ENCODE data around the gene POLR2F. TPM values are rescaled to one million over a fixed set of nuclear protein-coding genes. Genes with fewer than 3 reads are reported as not detected.

POLR2F gene
- 100 to 1,000 TPM in 1 of 9 donors, 10 to 100 TPM in 8; 60.7 to 120 (median 77.5) TPM for total RNA-seq
- polyA plus RNA-seq, result 100 to 1,000 TPM; 140 to 218 TPM
- long read RNA-seq, donor 1, transcript POLR2F-205 (5 exons, 2,106 nt), result major isoform, 27 of 37 reads
- long read RNA-seq, donor 1, partial matches to known transcripts, result 1 of 37 reads
- long read RNA-seq, donor 1, other reads (novel, unspliced or antisense), result 7 of 37 reads
- long read RNA-seq, donor 2, transcript POLR2F-205 (5 exons, 2,106 nt), result major isoform, 9 of 14 reads
- long read RNA-seq, donor 2, partial matches to known transcripts, result 4 of 14 reads
- long read RNA-seq, donor 2, other reads (novel, unspliced or antisense), result 1 of 14 reads
- long read RNA-seq, donor 3, transcript POLR2F-205 (5 exons, 2,106 nt), result major isoform, 15 of 27 reads
- long read RNA-seq, donor 3, partial matches to known transcripts, result 2 of 27 reads
- long read RNA-seq, donor 3, other reads (novel, unspliced or antisense), result 10 of 27 reads

DNA sequence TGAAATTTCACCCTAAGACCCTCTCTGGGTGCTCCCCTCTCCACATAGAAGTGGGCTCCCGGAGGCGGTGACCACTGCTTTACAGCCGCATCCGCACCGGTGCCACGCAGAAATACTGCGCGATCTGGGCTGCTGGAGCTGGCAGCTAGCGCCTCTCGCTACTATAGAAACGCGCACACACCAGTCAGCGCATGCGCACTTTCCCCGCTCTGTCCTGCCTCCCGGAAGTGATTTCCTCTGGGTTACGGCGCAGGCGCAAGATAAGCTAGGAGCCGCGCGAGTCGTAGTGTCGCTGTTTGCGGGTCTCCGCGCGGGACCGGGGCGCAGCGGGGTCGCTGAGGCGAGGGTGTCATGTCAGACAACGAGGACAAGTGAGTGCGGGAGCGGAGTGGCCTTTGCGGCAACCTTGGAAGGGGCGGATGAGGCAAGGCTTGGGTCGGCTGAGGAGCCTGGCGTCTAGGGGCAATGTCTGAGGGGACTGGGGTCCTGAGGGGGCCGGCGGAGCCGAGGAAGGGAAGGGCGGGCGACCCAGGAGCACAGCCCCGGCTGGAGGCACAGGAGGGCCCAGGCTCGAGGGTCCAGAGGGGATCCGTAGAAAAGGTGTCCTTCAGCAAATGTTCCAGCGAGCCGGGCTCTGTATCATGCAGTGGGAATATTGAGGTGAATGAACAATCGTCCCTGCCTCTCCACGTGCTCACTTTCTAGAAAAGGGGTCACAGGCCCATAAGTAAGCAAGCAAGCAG lies at the start of gene POLR2F, which contains the start of gene C22orf23:
Gene POLR2F (plus strand): TSS at position 263 of the 743 bp plus-strand sequence. CDS start 89 bp downstream, at position 352.
Gene C22orf23 (minus strand): TSS at position 165 of the 743 bp plus-strand sequence. CDS start 452 bp downstream, outside the sequence.
- Histone ChIP-seq H3K27ac (peak within 1 kb of the TSS in 11 of 12 donors; percentile 19 to 85 (median 80)), H3K9me3 (no peaks in the 10 kb centered on the region), H3K4me3 (peak within 1 kb of the TSS; percentile 74 to 99 (median 94)), H3K4me1 (peaks cover 4 to 25% (median 15%) of the 10 kb centered on the region in 12 donors), H3K27me3 (peaks cover 0 to 6% (median 0%) of the 10 kb centered on the region in 9 donors), H3K36me3 (peaks cover 0 to 27% (median 21%) of the 10 kb centered on the region in 9 donors)
- TF ChIP-seq, protein P1, sequence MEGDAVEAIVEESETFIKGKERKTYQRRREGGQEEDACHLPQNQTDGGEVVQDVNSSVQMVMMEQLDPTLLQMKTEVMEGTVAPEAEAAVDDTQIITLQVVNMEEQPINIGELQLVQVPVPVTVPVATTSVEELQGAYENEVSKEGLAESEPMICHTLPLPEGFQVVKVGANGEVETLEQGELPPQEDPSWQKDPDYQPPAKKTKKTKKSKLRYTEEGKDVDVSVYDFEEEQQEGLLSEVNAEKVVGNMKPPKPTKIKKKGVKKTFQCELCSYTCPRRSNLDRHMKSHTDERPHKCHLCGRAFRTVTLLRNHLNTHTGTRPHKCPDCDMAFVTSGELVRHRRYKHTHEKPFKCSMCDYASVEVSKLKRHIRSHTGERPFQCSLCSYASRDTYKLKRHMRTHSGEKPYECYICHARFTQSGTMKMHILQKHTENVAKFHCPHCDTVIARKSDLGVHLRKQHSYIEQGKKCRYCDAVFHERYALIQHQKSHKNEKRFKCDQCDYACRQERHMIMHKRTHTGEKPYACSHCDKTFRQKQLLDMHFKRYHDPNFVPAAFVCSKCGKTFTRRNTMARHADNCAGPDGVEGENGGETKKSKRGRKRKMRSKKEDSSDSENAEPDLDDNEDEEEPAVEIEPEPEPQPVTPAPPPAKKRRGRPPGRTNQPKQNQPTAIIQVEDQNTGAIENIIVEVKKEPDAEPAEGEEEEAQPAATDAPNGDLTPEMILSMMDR (IDR thresholded peaks at IDR 0.05), result no peak
- peak in 1 of 2 donors; percentile 85 for TF ChIP-seq POLR2A (IDR thresholded peaks at IDR 0.05)
- 0 to 1% (median 1%) methylated on average over 22 to 52 of the region's 52 CpGs for WGBS, 4 donors
- DNase-seq, result peak; percentile 94 to 99 (median 97)
- intact Hi-C loops (cut with DNase I), result no loop called here
- peak; percentile 97 to 99 (median 98) for ATAC-seq

- H3K4me3 ChIP-seq, result peak overlapping the region in 10 of 12 donors; percentile 41 to 98 (median 68)
- H3K9me3 ChIP-seq, result no peaks in the 10 kb centered on the region
- ATAC-seq, result peak in 3 of 4 donors; percentile 56 to 83 (median 64)
- H3K4me1 ChIP-seq, result peaks cover 0 to 35% (median 14%) of the 10 kb centered on the region in 12 donors
- no peaks in the 10 kb centered on the region for H3K36me3 ChIP-seq
- intact Hi-C loops (cut with DNase I), result no loop called here
- peak overlapping the region; percentile 57 to 92 (median 86) for H3K27ac ChIP-seq
- TF ChIP-seq POLR2A (IDR thresholded peaks at IDR 0.05), result peak in 1 of 2 donors; percentile 8
- TF ChIP-seq, protein P1 (IDR thresholded peaks at IDR 0.05), result no peak
- 65 to 75% (median 71%) methylated on average over 10 of the region's 10 CpGs for WGBS, 4 donors
- DNase-seq, result peak in 3 of 5 donors; percentile 33 to 88 (median 41)
- H3K27me3 ChIP-seq, result no peaks in the 10 kb centered on the region
These were observed 48.6 kb upstream of the POLR2F start for GRCh38 chr22:37904572-37905533.

GRCh38 chr22:37905534-37906363 lies 47.8 kb upstream of the POLR2F start, which contains the start of gene MICALL1:
Gene MICALL1 (plus strand): TSS chr22:37906297. CDS start chr22:37906423, 126 bp downstream.
- Histone ChIP-seq H3K4me1 (peaks cover 0 to 44% (median 19%) of the 10 kb centered on the region in 12 donors), H3K4me3 (peak within 1 kb of the TSS; percentile 52 to 98 (median 68)), H3K9me3 (no peaks in the 10 kb centered on the region), H3K36me3 (no peaks in the 10 kb centered on the region), H3K27me3 (no peaks in the 10 kb centered on the region), H3K27ac (peak within 1 kb of the TSS; percentile 71 to 92 (median 87))
- ATAC-seq (peak; percentile 47 to 89 (median 77)), DNase-seq (peak; percentile 74 to 88 (median 79))
- intact Hi-C loops (cut with DNase I), result loop anchor here in 2 of 10 donors (1.0 to 2.0 kb wide), 2 partner anchors 27 to 29 kb away; no protein-coding TSS in a partner anchor
- TF ChIP-seq POLR2A (IDR thresholded peaks at IDR 0.05), result peak in 1 of 2 donors; percentile 39
- TF ChIP-seq, protein P1 (IDR thresholded peaks at IDR 0.05), result peak in 6 of 12 donors; percentile 32 to 50 (median 41)
- 5 to 13% (median 8%) methylated on average over 35 to 90 of the region's 90 CpGs for WGBS, 4 donors
